Nephron progenitor cell (in vitro differentiated cells): ENCODE data around the gene TBC1D24.
A peak's percentile ranks its signal among the peaks of the same experiment; 100 is the strongest.
"Not testable (repeated sequence)": the region's sequence is repeated elsewhere in the genome, so short reads cannot be mapped to it uniquely, and the experiment has no call there.

Source experiments
- DNase-seq: peaks from one replicate; pipeline ENCODE4 v3.0.0; 2021
- H3K27ac Mint-ChIP-seq: 2 replicates; pipeline ENCODE4 v1.8.0; 2021; ENCODE audit warnings: mild to moderate bottlenecking, moderate library complexity, mixed read lengths
- H3K27me3 Mint-ChIP-seq: 2 replicates; pipeline ENCODE4 v1.8.0; 2021; ENCODE audit warnings: mild to moderate bottlenecking, low read depth, mixed read lengths; ENCODE audit not compliant: poor library complexity
- H3K36me3 Mint-ChIP-seq: 2 replicates; pipeline ENCODE4 v1.8.0; 2021; ENCODE audit warnings: low read depth, mixed read lengths
- H3K4me1 Mint-ChIP-seq: 2 replicates; pipeline ENCODE4 v1.8.0; 2021; ENCODE audit warnings: mixed read lengths
- H3K4me3 Mint-ChIP-seq: 2 replicates; pipeline ENCODE4 v1.8.0; 2021; ENCODE audit warnings: mild to moderate bottlenecking, moderate library complexity, mixed read lengths
- H3K9me3 Mint-ChIP-seq: 2 replicates; pipeline ENCODE4 v1.8.0; 2021; ENCODE audit warnings: mild to moderate bottlenecking, moderate library complexity, mixed read lengths
- CTCF ChIP-seq: fragments of 200-600 bp; sonication (generic); IDR thresholded peaks from 2 replicates; pipeline ENCODE4 v1.5.0; 2021; ENCODE audit warnings: antibody characterized with exemption

TBC1D24 gene

GRCh38 chr16:2436110-2436509, 38.8 kb upstream of the TBC1D24 start:
- no peaks in the 10 kb centered on the region for H3K9me3 Mint-ChIP-seq
- H3K27me3 Mint-ChIP-seq: no peaks in the 10 kb centered on the region
- H3K27ac Mint-ChIP-seq: peak overlapping the region; percentile 83
- TF ChIP-seq CTCF: no peak
- peaks cover 2% of the 10 kb centered on the region for H3K4me1 Mint-ChIP-seq
- peaks cover 65% of the 10 kb centered on the region for H3K36me3 Mint-ChIP-seq
- H3K4me3 Mint-ChIP-seq: no peak overlapping the region
- no peak for DNase-seq

GRCh38 chr16:2437032-2437790, 37.7 kb upstream of the TBC1D24 start:
- no peaks in the 10 kb centered on the region for H3K4me1 Mint-ChIP-seq
- H3K27ac Mint-ChIP-seq: no peak overlapping the region
- peaks cover 66% of the 10 kb centered on the region for H3K36me3 Mint-ChIP-seq
- TF ChIP-seq CTCF: no peak
- H3K9me3 Mint-ChIP-seq: no peaks in the 10 kb centered on the region
- H3K27me3 Mint-ChIP-seq: no peaks in the 10 kb centered on the region
- H3K4me3 Mint-ChIP-seq: no peak overlapping the region
- no peak for DNase-seq

- Mint-ChIP-seq H3K4me1 (no peaks in the 10 kb centered on the region), H3K4me3 (no peak overlapping the region), H3K9me3 (no peaks in the 10 kb centered on the region), H3K27me3 (no peaks in the 10 kb centered on the region), H3K27ac (no peak overlapping the region), H3K36me3 (peaks cover 59% of the 10 kb centered on the region)
- no peak for TF ChIP-seq CTCF
- no peak for DNase-seq
These were observed 36.8 kb upstream of the TBC1D24 start for GRCh38 chr16:2438121-2438520.

GRCh38 chr16:2439598-2439997, 35.3 kb upstream of the TBC1D24 start:
- no peak overlapping the region for H3K4me3 Mint-ChIP-seq
- H3K9me3 Mint-ChIP-seq: no peaks in the 10 kb centered on the region
- H3K36me3 Mint-ChIP-seq: peaks cover 57% of the 10 kb centered on the region
- no peak for DNase-seq
- TF ChIP-seq CTCF: no peak
- H3K27ac Mint-ChIP-seq: peak overlapping the region; percentile 59
- H3K27me3 Mint-ChIP-seq: no peaks in the 10 kb centered on the region
- no peaks in the 10 kb centered on the region for H3K4me1 Mint-ChIP-seq

- not testable (repeated sequence) for H3K4me1 Mint-ChIP-seq, H3K9me3 Mint-ChIP-seq, H3K27me3 Mint-ChIP-seq, H3K4me3 Mint-ChIP-seq, H3K27ac Mint-ChIP-seq, DNase-seq
- peaks cover 57% of the 10 kb centered on the region for H3K36me3 Mint-ChIP-seq
These were observed 33.7 kb upstream of the TBC1D24 start for GRCh38 chr16:2441143-2441804.

GRCh38 chr16:2443555-2443954, 31.4 kb upstream of the TBC1D24 start:
- TF ChIP-seq CTCF: no peak
- Mint-ChIP-seq H3K27ac (peak overlapping the region; percentile 39), H3K27me3 (no peaks in the 10 kb centered on the region), H3K4me1 (no peaks in the 10 kb centered on the region), H3K36me3 (peaks cover 49% of the 10 kb centered on the region), H3K9me3 (no peaks in the 10 kb centered on the region), H3K4me3 (no peak overlapping the region)
- DNase-seq: no peak
